Subcutaneous abdominal adipose tissue (tissue), 5 donors: Measurements from ENCODE around the gene SPATA6L.

Source experiments
- H3K27ac ChIP-seq: one replicate; pipeline ENCODE4 v1.7.0; 2013; ENCODE audit warnings: low read depth, mild to moderate bottlenecking, inconsistent platforms, low read length, moderate library complexity
- H3K27me3 ChIP-seq, 5 donors: one replicate each; pipeline ENCODE4 v1.7.0; 2013; ENCODE audit warnings: low read length in 5 of 5, inconsistent platforms in 1 of 5; ENCODE audit not compliant: control insufficient read depth in 5 of 5, insufficient read depth in 4 of 5
- H3K36me3 ChIP-seq, 5 donors: one replicate each; pipeline ENCODE4 v1.7.0; 2013; ENCODE audit warnings: low read length in 5 of 5; ENCODE audit not compliant: control insufficient read depth in 5 of 5, insufficient read depth in 5 of 5
- H3K4me1 ChIP-seq, 5 donors: one replicate each; pipeline ENCODE4 v1.7.0; 2013; ENCODE audit warnings: low read length in 5 of 5, mild to moderate bottlenecking in 3 of 5, moderate library complexity in 1 of 5; ENCODE audit not compliant: control insufficient read depth in 5 of 5, insufficient read depth in 5 of 5
- H3K4me3 ChIP-seq, 5 donors: one replicate each; pipeline ENCODE4 v1.7.0; 2013; ENCODE audit warnings: low read length in 5 of 5, low read depth in 1 of 5
- H3K9ac ChIP-seq, 5 donors: one replicate each; pipeline ENCODE4 v1.7.0; 2013; ENCODE audit warnings: low read length in 5 of 5, mild to moderate bottlenecking in 4 of 5, moderate library complexity in 3 of 5
- H3K9me3 ChIP-seq, 5 donors: one replicate each; pipeline ENCODE4 v1.7.0; 2013; ENCODE audit warnings: low read length in 5 of 5; ENCODE audit not compliant: control insufficient read depth in 5 of 5
- donor health status: healthy.
- donor health status: healthy.
- donor health status: healthy.
- donor health status: healthy.
- donor health status: healthy.

SPATA6L gene

GRCh38 chr9:4654084-4654483 is 12.2 kb downstream of the SPATA6L start:
- H3K4me3 ChIP-seq, result no peak overlapping the region
- H3K27me3 ChIP-seq, result peaks cover 0 to 3% (median 0%) of the 10 kb centered on the region in 5 donors
- H3K4me1 ChIP-seq, result no peaks in the 10 kb centered on the region
- no peaks in the 10 kb centered on the region for H3K36me3 ChIP-seq
- no peak overlapping the region for H3K9ac ChIP-seq
- no peaks in the 10 kb centered on the region for H3K9me3 ChIP-seq
- H3K27ac ChIP-seq, result no peak overlapping the region

DNA sequence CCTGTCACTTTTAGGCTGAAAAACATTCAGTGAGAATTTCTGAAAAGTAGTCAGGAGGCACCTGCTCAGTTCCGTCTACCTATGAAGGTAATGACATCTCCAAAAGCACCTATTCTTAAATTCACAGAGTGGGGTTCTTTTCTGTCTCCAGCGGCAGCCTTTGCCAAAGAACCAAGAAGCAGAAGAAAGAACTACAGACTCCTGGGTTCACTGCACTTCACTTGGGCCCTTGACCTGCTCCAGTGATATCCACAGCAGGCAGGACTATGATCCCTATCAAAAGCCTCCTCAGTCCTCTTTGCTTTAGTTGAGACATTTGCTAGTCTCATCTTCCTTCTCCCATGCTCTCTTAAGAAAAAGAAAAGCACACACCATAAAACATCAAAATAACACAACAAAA is 23.9 kb downstream of the SPATA6L start:
- no peak overlapping the region for H3K9ac ChIP-seq
- no peak overlapping the region for H3K4me3 ChIP-seq
- H3K36me3 ChIP-seq, result no peaks in the 10 kb centered on the region
- no peaks in the 10 kb centered on the region for H3K4me1 ChIP-seq
- no peak overlapping the region for H3K27ac ChIP-seq
- H3K9me3 ChIP-seq, result no peaks in the 10 kb centered on the region
- H3K27me3 ChIP-seq, result no peaks in the 10 kb centered on the region

DNA sequence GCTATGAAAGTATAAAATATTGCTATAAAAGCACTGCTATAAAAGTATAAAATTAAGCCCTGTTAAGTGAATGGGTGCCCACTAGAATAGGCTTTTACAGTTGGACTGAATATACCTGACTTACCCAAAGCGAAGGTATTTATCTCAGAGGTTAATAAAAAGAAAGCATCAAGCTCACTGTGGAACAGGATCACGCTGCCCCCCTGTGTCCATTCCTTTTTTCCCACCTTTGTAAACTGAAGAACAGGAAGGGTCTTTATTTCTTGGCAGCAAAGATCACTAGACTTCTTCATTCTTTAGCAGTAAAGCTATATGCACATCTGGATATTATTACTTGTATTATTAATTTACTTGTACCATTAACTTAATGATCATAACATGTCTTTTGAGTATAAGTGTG is 26.3 kb downstream of the SPATA6L start:
- H3K9me3 ChIP-seq, result no peaks in the 10 kb centered on the region
- no peaks in the 10 kb centered on the region for H3K36me3 ChIP-seq
- no peaks in the 10 kb centered on the region for H3K27me3 ChIP-seq
- no peaks in the 10 kb centered on the region for H3K4me1 ChIP-seq
- H3K27ac ChIP-seq, result no peak overlapping the region
- H3K9ac ChIP-seq, result no peak overlapping the region
- no peak overlapping the region for H3K4me3 ChIP-seq

DNA sequence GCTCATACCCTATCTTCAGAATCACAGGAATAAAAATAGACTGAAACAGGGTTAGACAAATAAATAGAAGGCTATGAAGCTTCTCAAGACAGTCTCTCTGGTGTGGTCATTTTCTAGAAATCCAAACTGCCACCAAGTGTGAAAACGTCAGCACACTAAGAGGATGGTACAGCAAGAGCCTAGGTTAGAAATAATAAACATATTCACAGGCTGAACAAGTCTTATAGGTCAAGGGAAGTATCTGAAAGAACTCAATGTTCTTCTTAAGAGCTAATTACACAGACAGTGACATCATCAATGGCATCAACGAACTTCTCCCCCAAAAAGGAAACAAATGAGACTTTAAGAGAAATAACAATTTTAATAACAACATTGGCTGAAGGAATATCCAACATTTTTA is 26.9 kb downstream of the SPATA6L start:
- H3K27ac ChIP-seq, result no peak overlapping the region
- no peaks in the 10 kb centered on the region for H3K9me3 ChIP-seq
- no peaks in the 10 kb centered on the region for H3K4me1 ChIP-seq
- H3K36me3 ChIP-seq, result no peaks in the 10 kb centered on the region
- no peak overlapping the region for H3K9ac ChIP-seq
- no peak overlapping the region for H3K4me3 ChIP-seq
- H3K27me3 ChIP-seq, result no peaks in the 10 kb centered on the region

DNA sequence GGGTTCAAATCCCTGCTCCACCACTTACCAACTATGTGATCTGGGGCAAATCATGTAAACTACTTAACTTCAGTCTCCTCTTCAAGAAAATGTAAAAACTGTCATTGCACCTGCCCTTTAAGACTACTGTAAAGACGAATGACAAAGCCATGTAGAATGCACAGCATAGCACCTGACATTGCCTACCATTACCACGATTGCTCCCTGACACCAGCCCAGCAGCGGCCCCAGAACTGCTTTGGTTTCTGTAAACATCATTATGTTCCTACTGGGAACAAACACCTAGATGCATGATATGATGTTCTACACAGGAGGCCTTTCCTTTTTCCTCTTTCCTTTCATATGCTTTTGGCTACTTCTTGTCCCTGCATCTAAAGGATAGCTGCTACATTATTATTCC is 27.3 kb downstream of the SPATA6L start:
- Histone ChIP-seq H3K27me3 (no peaks in the 10 kb centered on the region), H3K4me1 (no peaks in the 10 kb centered on the region), H3K9ac (no peak overlapping the region), H3K27ac (no peak overlapping the region), H3K4me3 (no peak overlapping the region), H3K36me3 (no peaks in the 10 kb centered on the region), H3K9me3 (no peaks in the 10 kb centered on the region)

DNA sequence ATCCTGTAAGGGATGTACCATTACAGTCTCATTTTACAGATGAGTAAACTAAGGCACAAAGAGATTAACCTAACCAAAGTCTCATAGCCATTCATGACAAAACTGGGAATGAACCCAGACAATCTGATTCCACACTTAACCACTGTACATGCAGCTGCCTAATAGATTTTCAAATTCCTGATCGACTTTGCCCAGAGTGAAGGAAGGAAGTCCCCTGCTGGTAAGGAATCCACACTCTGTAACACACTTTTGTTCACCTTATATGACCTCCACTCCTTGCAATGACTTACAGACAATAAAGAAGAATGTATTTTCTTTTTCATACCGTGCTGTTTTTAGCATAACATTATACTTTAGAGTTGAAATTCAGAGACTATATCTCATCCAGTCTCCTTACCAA is 35.4 kb downstream of the SPATA6L start:
- H3K4me3 ChIP-seq, result no peak overlapping the region
- no peaks in the 10 kb centered on the region for H3K27me3 ChIP-seq
- H3K9me3 ChIP-seq, result no peaks in the 10 kb centered on the region
- no peak overlapping the region for H3K9ac ChIP-seq
- no peaks in the 10 kb centered on the region for H3K36me3 ChIP-seq
- peaks cover 0 to 4% (median 0%) of the 10 kb centered on the region in 5 donors for H3K4me1 ChIP-seq
- no peak overlapping the region for H3K27ac ChIP-seq

GRCh38 chr9:4622016-4622415 is 44.3 kb downstream of the SPATA6L start:
- no peak overlapping the region for H3K9ac ChIP-seq
- H3K4me1 ChIP-seq, result no peaks in the 10 kb centered on the region
- no peak overlapping the region for H3K4me3 ChIP-seq
- no peak overlapping the region for H3K27ac ChIP-seq
- no peaks in the 10 kb centered on the region for H3K36me3 ChIP-seq
- no peaks in the 10 kb centered on the region for H3K9me3 ChIP-seq
- H3K27me3 ChIP-seq, result no peaks in the 10 kb centered on the region

- Histone ChIP-seq H3K9ac (no peak overlapping the region), H3K9me3 (no peaks in the 10 kb centered on the region), H3K4me1 (no peaks in the 10 kb centered on the region), H3K36me3 (no peaks in the 10 kb centered on the region), H3K27ac (no peak overlapping the region), H3K4me3 (no peak overlapping the region), H3K27me3 (no peaks in the 10 kb centered on the region)
Observed at GRCh38 chr9:4620881-4621555, 45.3 kb downstream of the SPATA6L start.

- no peaks in the 10 kb centered on the region for H3K27me3 ChIP-seq
- H3K4me3 ChIP-seq, result no peak overlapping the region
- H3K9me3 ChIP-seq, result no peaks in the 10 kb centered on the region
- H3K4me1 ChIP-seq, result peaks cover 0 to 5% (median 0%) of the 10 kb centered on the region in 5 donors
- H3K9ac ChIP-seq, result no peak overlapping the region
- no peak overlapping the region for H3K27ac ChIP-seq
- no peaks in the 10 kb centered on the region for H3K36me3 ChIP-seq
Observed at GRCh38 chr9:4620057-4620765, 46.1 kb downstream of the SPATA6L start.

GRCh38 chr9:4618700-4619099 is 47.6 kb downstream of the SPATA6L start:
- Histone ChIP-seq H3K36me3 (no peaks in the 10 kb centered on the region), H3K27ac (no peak overlapping the region), H3K4me3 (no peak overlapping the region), H3K27me3 (no peaks in the 10 kb centered on the region), H3K9me3 (no peaks in the 10 kb centered on the region), H3K4me1 (peaks cover 0 to 5% (median 0%) of the 10 kb centered on the region in 5 donors), H3K9ac (no peak overlapping the region)
